Activated CD8-positive, alpha-beta memory T cell treated with anti-CD3 and anti-CD28 coated beads, Interleukin-2, amount 50 U/mL, for 1 hour (primary cell): ENCODE data around the gene DPEP2.
"Not testable (repeated sequence)": the region's sequence is repeated elsewhere in the genome, so short reads cannot be mapped to it uniquely, and the experiment has no call there.

ENCODE experiments used
- DNase-seq: peaks from one replicate; pipeline ENCODE4 v3.0.0-alpha.2; 2020; ENCODE audit errors: extremely low read depth

Gene DPEP2

GRCh38 chr16:67998779-67999688 is at the start of gene DPEP2:
DPEP2 (minus strand) TSS chr16:67999484; CDS start chr16:67993212, 6,272 bp downstream.
- DNase-seq, result peak; percentile 20

- no peak for DNase-seq
Observed at GRCh38 chr16:68047987-68048386, 48.7 kb upstream of the DPEP2 start.

- no peak for DNase-seq
Observed at GRCh38 chr16:68046106-68046505, 46.8 kb upstream of the DPEP2 start.

GRCh38 chr16:68041783-68042182 is 42.5 kb upstream of the DPEP2 start:
- no peak for DNase-seq

DNA sequence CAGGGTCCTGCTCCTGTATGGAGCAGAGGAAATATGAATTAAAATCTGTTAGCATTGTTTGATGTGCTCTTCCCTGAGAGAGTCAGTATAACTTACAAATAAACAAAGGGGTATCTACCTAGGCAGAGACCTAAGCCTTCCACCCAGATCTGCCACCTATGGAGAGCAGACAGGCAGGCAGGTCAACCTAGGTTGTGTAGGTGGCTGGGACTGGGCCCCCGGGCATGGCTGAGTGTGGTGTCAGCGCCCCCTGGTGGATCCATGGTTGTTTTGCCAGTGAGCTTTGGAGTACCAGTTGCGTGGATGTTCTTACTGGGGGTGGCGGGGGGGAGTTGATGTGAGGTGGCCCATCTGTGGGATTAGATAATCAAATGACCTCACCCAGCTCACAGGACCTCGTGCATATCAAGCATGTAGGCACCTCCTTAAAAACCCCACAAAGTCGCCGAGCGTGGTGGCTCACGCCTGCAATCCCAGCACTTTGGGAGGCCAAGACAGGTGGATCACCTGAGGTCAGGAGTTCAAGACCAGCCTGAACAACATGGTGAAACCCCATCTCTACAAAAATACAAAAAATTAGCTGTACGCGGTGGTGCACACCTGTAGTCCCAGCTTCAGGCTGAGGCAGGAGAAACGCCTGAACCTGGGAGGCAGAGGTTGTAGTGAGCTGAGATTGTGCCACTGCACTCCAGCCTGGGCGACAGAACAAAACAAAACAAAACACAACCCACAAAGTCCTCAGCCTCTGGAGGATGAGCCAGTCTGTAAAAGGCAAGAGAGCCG is 41.4 kb upstream of the DPEP2 start:
- DNase-seq, result peak; percentile 77

DNA sequence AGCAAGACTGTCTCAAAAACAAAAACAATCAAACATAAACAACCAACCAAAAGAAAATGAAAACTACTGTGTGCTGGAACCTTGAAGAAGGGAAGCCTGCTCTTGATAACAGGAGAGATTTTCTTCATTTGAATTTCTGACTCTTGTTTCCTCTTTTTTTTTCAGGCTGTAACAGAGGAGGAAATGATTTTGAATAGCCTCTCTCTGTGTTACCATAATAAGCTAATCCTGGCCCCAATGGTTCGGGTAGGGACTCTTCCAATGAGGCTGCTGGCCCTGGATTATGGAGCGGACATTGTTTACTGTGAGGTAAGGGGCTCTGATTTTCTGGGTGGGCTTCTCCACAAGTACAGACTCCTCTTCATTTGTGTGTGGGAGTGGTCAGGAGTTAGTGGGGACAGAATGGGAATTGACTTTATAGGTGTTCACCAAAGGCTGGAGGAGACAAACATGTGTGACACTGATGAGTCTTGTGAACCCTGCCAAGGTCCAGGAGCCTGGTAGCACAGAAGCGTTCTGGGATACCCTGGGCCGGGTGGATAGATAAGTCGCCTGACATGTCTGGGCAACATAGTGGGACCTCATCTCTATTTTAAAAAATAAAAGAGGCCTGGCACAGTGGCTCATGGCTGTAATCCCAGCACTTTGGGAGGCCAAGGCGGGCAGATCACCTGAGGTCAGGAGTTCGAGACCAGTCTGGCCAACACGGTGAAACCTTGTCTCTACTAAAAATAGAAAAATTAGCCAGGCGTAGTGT is 38.7 kb upstream of the DPEP2 start:
- no peak for DNase-seq

- DNase-seq, result no peak
Observed at GRCh38 chr16:68035227-68035626, 35.9 kb upstream of the DPEP2 start.

DNA sequence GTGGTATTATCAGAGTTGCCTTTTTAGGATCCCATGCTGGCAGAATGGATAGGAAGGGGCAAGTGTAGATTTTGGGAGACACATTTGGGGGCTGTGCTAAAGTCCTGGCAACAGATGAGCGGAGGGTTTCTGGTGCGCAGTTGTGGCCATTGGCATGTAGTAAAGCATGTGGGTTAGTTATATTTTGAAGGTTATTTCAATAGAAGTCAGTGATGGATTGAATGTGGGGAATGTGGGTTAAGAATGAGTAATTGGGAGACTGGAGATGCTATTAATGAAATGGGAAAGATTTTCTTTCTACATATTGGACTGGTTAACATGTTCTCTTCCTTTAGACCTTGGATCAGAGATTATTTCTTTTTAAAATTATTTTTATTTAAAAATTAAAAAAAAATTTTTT is 33.8 kb upstream of the DPEP2 start:
- DNase-seq, result no peak

GRCh38 chr16:68031951-68032350 is 32.7 kb upstream of the DPEP2 start:
- no peak for DNase-seq

DNA sequence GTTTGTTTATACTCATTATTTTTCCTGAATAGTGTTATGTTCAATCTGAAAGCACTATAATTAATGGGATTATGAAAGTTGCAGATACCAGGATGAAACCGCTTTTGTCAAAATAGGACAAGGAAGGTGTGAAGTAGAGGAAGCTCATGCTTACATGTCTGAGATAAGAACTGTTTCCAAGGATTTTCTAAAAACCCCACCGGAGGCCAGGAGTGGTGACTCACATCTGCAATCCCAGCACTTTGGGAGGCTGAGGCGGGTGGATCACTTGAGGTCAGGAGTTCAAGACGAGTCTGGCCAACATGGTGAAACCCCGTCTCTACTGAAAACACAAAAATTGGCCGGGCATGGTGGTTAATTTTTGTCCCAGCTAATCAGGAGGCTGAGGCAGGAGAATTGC is 30.8 kb upstream of the DPEP2 start:
- DNase-seq, result not testable (repeated sequence)

DNA sequence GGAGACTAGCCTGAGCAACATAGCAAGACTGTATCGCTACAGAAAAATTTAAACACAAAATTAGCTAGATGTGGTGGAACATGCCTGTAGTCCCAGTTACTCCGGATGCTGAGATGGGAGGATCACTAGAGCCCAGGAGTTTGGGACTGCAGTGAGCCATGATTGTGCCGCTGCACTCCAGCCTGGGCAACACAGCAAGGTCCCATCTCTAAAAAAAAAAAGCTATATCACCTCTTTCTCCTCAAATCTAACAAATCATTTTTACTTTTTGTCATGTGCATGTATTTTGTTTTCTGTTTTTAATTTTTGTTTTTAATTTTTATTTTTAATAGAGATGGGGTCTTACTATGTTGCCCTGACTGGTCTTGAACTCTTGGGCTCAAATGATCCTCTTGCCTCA is 29.7 kb upstream of the DPEP2 start:
- no peak for DNase-seq

- DNase-seq, result peak; percentile 75
Observed at GRCh38 chr16:68022728-68023537, 23.6 kb upstream of the DPEP2 start, which contains the start of the genes DDX28 and DUS2. DDX28 (minus strand) TSS chr16:68023232; CDS start chr16:68023202, 30 bp downstream. DUS2 (plus strand) TSS chr16:68023284; CDS start chr16:68038024, 14,740 bp downstream.

DNA sequence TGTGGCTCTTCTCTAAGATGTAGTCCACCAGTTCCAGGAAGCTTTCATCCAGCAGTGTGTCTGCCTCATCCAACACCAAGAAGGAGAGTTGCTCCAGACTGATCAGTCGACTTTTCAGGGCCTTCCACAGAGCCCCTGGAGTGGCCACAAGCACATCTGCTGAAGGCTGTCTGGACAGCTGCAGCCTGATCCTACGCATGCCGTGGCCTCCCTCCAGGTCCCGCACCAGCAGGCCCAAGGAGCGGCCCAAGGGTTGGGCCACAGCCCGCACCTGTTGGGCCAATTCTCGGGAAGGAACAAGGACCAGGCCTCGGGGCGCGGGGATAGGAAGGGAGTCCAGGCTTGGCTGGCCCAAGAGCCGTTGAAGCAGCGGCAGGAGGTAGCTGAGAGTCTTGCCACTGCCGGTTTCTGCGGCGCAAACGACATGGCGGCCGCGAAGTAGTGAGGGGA is 23.0 kb upstream of the DPEP2 start:
- DNase-seq, result no peak

GRCh38 chr16:68021490-68021889 is 22.2 kb upstream of the DPEP2 start:
- no peak for DNase-seq

DNA sequence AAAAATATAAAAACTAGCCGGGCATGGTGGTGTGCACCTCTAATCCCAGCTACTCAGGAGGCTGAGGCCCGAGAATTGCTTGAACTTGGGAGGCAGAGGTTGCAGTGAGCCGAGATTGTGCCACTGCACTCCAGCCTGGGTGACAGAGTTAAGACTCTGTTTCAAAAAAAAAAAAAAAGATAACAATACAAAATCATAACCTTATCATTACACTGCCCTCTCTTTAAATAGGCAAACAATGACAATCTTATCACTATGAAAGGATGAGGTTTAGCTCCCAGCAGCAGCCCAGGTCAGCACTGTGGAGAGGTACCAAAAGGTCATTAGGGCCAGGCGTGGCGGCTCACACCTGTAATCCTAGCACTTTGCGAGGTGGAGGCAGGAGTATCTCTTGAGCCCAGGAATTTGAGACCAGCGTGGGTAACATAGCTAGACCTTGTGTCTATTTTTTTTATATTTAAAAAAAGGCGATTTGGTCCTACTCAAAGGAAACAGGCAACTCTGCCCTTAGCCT is 19.9 kb upstream of the DPEP2 start:
- no peak for DNase-seq

- DNase-seq, result no peak
Observed at GRCh38 chr16:68015681-68016080, 16.4 kb upstream of the DPEP2 start, which contains the start of gene DPEP2NB. DPEP2NB (minus strand) TSS chr16:68015911; CDS start chr16:68015770, 141 bp downstream.

DNA sequence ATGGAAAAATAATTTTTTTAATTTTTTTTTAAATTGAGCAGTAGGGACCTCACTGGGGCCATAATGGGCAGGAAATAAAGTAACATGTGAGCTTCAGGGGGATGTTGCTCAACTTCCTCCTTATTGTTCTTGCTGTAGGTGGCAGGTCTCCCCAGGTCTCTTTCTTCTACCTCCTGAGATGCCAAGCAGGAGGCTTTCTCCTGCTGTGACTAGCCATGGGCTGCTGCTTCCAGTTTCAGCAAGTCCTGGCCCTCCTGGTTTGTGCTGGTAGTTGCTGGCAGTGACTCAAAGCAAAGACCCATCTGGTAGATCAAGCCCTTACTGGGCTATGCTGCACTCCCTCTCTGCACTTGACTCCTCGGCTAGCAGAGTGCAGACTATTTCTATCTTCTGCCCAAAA is 14.2 kb upstream of the DPEP2 start:
- DNase-seq, result no peak

GRCh38 chr16:68009872-68010271 is 10.6 kb upstream of the DPEP2 start:
- DNase-seq, result not testable (repeated sequence)

DNA sequence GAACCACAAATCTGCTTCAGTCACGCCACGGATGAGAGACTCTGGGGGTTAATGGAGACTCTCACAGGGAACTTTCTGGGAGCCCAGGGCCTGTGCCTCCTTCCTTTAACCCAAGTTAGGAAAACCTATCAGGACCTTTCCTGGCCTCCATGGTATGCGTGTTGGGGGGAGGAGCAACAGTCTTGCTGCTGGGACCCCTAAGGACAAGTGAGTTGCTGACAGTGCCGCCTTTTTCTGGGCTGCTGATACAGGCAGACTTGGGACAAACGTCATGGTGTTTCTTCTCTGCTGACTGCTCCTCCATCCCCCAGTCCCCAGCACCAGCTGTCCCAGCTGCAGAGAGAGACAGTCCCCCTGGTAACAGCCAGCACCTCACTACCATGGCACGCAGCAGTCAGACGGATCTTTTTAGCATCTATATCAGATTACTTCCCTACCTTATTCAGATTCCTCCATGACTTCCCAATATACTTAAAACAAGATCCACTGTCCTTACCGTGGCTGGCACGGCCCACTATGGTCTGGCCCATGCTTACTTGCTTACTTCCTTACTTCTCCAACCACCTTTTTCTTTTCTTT is 10.0 kb upstream of the DPEP2 start:
- DNase-seq, result no peak

DNA sequence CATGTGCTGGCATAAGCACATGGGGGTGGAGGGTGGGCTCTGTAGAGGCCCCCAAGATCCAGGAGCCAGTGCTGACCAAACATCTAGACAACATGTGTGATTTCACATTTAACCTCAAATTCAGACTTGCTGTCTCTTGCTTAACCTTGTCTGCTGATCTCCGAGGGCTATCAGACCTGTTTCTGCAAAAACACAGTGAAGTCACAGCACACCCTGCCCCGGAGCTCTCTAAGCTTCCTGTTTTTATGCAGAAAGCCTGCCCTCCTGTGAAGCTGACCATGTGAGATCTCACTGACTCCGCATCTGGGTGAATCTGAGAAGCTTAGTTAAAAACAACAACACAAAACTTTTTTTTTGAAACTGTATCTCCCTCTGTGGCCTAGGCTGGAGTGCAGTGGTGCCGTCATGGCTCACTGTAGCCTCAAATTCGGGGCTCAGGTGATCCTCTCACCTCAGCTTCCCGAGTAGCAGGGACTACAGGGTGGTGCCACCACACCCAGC is 6.6 kb upstream of the DPEP2 start:
- DNase-seq, result peak; percentile 24
